HL-60 (cell line): ENCODE data around the gene LINGO4.

Experiments
- CTCF ChIP-seq: IDR thresholded peaks from one replicate; pipeline ENCODE4 v1.5.1; 2011; ENCODE audit warnings: low read length, control low read depth, inconsistent platforms; ENCODE audit not compliant: insufficient read depth
- POLR2AphosphoS5 ChIP-seq: IDR thresholded peaks from 2 replicates; pipeline ENCODE4 v1.6.1; 2012; ENCODE audit warnings: low read depth

- TF ChIP-seq CTCF (no peak), POLR2AphosphoS5 (no peak)
Measured at GRCh38 chr1:151801310-151801820, 3.9 kb downstream of the LINGO4 start.
